Activated T-helper 17 cell treated with anti-CD3 and anti-CD28 coated beads, Interleukin-2, amount 50 U/mL, for 72 hours (primary cell): Measurements from ENCODE around the gene NCK2. TPM values are rescaled to one million over a fixed set of nuclear protein-coding genes. Genes with fewer than 3 reads are reported as not detected.

ENCODE experiments used
- ATAC-seq: fragments of 150-1000 bp; cut with Tn5 transposase; replicated peaks from 2 replicates; pipeline ENCODE4 v1.10.0; 2021; ENCODE audit warnings: mild to moderate bottlenecking, moderate library complexity
- H3K27ac Mint-ChIP-seq: one replicate; pipeline ENCODE4 v1.8.0; 2022; ENCODE audit warnings: mixed read lengths
- H3K27me3 Mint-ChIP-seq: one replicate; pipeline ENCODE4 v1.8.0; 2022; ENCODE audit warnings: mixed read lengths
- H3K36me3 Mint-ChIP-seq: one replicate; pipeline ENCODE4 v1.8.0; 2022; ENCODE audit warnings: low read depth, mild to moderate bottlenecking, mixed read lengths
- H3K4me1 Mint-ChIP-seq: one replicate; pipeline ENCODE4 v1.8.0; 2022; ENCODE audit warnings: mixed read lengths
- H3K4me3 Mint-ChIP-seq: one replicate; pipeline ENCODE4 v1.8.0; 2022; ENCODE audit warnings: mild to moderate bottlenecking, mixed read lengths
- H3K9me3 Mint-ChIP-seq: one replicate; pipeline ENCODE4 v1.8.0; 2022; ENCODE audit warnings: mixed read lengths
- total RNA-seq, 2 donors: library from RNA; stranded (reverse); gene quantifications; one replicate each; pipeline ENCODE4 v1.2.3, GENCODE V29; 2022

Gene NCK2
- total RNA-seq, 2 donors from 2014 or later: 75.4 to 85.4 TPM

DNA sequence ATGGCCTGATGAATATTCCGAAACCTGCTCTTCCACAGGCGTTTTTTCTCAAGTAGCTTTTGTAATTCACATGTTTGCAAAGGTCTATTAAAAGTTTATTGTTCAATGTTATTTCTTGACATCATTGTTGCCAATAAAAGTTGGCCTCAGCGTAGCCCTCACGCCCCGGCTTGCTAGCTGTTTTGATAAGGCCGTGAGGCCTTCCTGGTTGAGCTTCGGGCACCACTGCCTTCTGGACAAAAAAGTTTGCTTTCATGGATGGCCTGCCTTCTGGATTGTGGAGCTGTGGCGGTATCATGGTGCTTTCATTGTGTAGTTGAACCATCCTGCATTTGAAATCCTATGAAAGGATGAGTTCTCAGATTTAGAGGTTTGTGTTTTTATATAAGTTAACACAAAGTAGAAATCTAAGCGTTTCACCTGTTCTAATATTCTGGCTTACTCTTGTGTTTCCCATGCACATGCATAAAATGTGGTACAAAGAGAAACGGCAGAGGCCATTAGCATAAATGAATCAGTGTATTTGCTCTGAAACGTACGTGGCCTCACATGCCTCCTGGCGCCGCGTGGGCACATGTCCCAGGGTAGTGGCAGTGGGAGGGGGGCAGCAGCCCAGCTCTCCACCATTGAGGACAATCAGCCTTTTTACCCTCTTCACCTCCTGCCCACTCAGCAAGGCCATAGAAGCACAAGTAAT, 134.5 kb downstream of the NCK2 start:
- peak; percentile 43 for ATAC-seq
- Mint-ChIP-seq H3K4me1 (peaks cover 69% of the 10 kb centered on the region), H3K27me3 (no peaks in the 10 kb centered on the region), H3K9me3 (no peaks in the 10 kb centered on the region), H3K4me3 (peak overlapping the region; percentile 34), H3K27ac (peak overlapping the region; percentile 76), H3K36me3 (peaks cover 97% of the 10 kb centered on the region)

DNA sequence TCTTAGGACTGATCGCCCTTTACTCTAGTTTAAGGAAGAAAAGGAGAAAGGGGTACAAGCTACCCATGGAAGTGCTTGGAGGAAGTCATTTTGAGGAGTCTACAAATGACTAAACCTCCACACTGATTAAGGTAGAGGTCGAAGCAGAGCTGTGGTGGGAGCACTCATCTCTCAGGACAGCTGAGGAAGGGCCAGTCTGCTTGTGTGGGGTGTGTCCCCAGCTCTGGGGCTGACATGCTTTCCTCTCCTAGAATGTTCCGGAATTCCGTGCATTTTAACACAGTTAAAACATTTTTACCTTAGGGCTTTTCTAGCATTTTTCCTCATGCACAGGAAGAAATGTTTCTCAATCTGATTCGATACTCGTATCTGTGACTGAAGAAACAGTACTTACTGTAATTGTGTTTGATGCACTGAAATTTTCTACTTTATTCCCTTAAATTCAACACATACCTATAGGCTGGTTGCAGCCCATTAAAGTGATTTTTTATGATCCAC, 135.1 kb downstream of the NCK2 start:
- no peaks in the 10 kb centered on the region for H3K27me3 Mint-ChIP-seq

DNA sequence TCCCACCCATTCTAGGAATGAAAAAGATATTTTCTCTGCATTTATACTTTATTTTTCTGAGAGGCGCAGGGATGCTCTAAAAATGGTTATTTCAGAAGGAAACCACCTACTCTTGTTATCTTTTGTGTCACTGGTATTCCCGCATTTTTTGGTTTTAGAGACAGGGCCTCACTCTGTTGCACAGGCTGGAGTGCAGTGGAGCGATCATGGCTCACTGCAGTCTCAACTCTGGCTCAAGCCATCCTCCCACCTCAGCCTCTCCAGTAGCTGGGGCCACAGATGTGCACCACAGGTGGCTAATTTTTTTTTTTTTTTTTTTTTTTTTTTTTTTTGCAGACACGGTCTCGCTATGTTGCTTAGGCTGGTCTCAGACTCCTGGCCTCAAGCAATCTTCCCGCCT, 135.9 kb downstream of the NCK2 start:
- peak; percentile 7 for ATAC-seq
- Mint-ChIP-seq H3K9me3 (no peaks in the 10 kb centered on the region), H3K27ac (peak overlapping the region; percentile 76), H3K4me3 (peak overlapping the region; percentile 23), H3K27me3 (no peaks in the 10 kb centered on the region), H3K36me3 (peaks cover 97% of the 10 kb centered on the region), H3K4me1 (peaks cover 72% of the 10 kb centered on the region)

More for the DNA sequence above, 135.1 kb downstream of the NCK2 start:
- Mint-ChIP-seq H3K9me3 (no peaks in the 10 kb centered on the region), H3K4me3 (peak overlapping the region; percentile 34), H3K36me3 (peaks cover 99% of the 10 kb centered on the region), H3K4me1 (peaks cover 75% of the 10 kb centered on the region), H3K27ac (peak overlapping the region; percentile 76)
- peak; percentile 79 for ATAC-seq

DNA sequence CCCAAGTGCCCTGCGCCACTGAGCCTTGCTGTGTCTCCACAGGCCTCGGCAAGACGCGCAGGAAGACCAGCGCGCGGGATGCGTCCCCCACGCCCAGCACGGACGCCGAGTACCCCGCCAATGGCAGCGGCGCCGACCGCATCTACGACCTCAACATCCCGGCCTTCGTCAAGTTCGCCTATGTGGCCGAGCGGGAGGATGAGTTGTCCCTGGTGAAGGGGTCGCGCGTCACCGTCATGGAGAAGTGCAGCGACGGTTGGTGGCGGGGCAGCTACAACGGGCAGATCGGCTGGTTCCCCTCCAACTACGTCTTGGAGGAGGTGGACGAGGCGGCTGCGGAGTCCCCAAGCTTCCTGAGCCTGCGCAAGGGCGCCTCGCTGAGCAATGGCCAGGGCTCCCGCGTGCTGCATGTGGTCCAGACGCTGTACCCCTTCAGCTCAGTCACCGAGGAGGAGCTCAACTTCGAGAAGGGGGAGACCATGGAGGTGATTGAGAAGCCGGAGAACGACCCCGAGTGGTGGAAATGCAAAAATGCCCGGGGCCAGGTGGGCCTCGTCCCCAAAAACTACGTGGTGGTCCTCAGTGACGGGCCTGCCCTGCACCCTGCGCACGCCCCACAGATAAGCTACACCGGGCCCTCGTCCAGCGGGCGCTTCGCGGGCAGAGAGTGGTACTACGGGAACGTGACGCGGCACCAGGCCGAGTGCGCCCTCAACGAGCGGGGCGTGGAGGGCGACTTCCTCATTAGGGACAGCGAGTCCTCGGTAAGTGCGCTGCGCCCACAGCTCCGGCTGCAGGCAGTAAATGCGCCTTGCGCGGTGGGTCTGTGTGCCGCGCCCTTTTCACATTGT, 136.8 kb downstream of the NCK2 start:
- Mint-ChIP-seq H3K4me1 (peaks cover 73% of the 10 kb centered on the region), H3K4me3 (no peak overlapping the region), H3K9me3 (no peaks in the 10 kb centered on the region), H3K27me3 (no peaks in the 10 kb centered on the region), H3K36me3 (peaks cover 97% of the 10 kb centered on the region), H3K27ac (peak overlapping the region; percentile 76)
- no peak for ATAC-seq

DNA sequence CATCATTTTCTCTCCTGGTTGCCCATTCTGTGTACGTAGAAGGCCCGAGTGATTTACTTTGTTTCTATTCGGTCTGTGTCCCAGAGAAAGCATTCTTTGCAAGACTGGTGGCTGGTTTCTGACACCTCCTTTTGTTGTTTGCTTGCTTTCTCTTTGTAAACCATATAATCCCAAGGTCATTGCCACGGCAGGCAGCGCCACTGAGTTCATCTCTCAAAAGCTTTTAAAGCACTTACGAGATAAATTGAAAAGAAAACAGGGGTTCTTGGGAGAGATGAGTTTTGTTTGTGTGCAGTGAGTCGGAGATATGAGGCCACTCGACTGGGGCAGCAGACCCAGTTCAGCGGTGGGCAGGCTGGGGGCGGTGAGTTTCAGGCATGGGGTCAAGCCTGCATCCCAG, 137.6 kb downstream of the NCK2 start:
- ATAC-seq: no peak
- Mint-ChIP-seq H3K27me3 (no peaks in the 10 kb centered on the region), H3K9me3 (no peaks in the 10 kb centered on the region), H3K4me1 (peaks cover 73% of the 10 kb centered on the region), H3K27ac (peak overlapping the region; percentile 22), H3K4me3 (no peak overlapping the region), H3K36me3 (peaks cover 97% of the 10 kb centered on the region)

DNA sequence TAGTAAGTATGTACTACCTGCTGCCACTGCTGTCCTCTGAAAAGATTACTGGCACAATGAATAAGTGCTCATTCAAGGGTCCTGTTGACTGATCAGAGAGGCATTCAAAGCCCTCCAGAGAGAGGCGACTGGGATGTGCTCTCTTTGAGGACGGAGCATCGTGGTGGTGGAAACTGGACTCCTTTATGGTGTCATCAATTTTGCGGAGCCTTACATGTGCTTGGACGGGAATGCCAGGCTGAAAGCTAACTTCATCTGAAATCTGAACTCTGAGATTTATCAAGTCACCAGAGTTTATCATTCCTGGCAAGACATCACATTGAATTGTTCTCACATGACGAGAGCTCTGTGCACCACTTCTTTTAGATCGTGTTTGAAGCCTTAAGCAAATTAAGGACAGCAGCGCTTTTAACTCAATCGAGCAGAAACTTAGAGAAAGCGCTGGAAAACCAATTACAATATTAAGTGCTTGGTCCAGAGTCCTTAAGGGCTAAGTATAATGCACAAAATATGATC, 138.3 kb downstream of the NCK2 start:
- H3K27ac Mint-ChIP-seq: peak overlapping the region; percentile 22

DNA sequence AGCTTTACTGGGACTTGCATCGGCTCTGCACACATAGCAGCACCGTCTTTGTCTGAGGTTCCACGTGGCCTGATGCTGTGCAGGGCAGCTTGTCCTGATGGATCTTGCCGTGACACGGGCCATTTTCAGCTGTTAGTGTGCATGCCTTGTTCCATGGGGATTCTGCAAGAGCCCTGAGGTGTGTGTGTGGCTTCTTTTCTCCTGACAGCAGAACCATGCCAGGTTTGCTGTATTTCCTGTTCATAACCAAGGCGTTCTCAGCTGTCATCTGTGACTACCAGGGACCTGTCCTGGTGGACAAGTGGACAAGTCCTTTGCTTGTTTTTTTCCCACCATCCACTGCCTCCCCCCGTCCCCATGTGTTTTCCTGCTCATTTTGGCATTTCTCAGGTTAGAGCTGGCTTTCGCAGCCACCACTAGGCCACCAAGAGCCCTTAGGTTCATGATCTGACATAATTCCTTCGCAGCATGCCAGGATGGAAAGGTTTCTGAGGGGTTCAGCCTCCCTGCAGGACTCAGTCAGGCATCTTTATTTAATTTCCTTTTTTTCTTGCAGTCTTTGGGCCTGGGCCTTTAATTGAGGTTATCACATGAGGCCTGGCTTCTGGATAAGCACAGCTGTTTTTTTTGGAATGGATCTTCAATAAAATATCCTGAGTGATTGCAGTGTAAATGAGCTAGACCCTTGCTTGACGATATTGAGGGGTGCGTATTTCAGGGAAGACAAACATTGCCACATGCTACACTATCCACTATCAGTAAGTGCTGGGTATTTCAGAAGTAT, 139.4 kb downstream of the NCK2 start:
- ATAC-seq: no peak
- H3K4me3 Mint-ChIP-seq: peak overlapping the region; percentile 4
- H3K27ac Mint-ChIP-seq: peak overlapping the region; percentile 60
- peaks cover 3% of the 10 kb centered on the region for H3K9me3 Mint-ChIP-seq
- peaks cover 73% of the 10 kb centered on the region for H3K4me1 Mint-ChIP-seq
- H3K27me3 Mint-ChIP-seq: no peaks in the 10 kb centered on the region
- H3K36me3 Mint-ChIP-seq: peaks cover 97% of the 10 kb centered on the region

More for the DNA sequence above, 138.3 kb downstream of the NCK2 start:
- Mint-ChIP-seq H3K4me3 (peak overlapping the region; percentile 3), H3K9me3 (no peaks in the 10 kb centered on the region), H3K27me3 (no peaks in the 10 kb centered on the region), H3K36me3 (peaks cover 97% of the 10 kb centered on the region), H3K4me1 (peaks cover 73% of the 10 kb centered on the region)
- no peak for ATAC-seq

DNA sequence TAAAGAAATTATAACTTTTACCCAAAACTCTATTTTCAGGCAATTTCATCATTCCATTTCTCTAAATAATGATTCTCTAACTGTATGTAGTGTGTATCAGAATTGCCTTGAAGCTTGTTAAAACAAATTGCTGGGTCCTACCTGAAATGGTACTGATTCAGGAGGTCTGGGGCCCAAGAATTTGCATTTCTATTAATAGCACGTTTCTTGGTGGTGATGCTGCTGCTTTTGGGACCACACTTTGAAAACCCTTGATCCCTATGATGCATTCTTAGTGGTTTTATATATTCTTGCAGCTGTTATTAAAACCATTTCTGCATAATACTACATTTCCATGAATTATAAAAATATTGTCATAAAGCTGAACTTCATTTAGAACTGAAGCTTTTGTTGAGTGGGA, 140.7 kb downstream of the NCK2 start:
- ATAC-seq: no peak
- peak overlapping the region; percentile 49 for H3K4me3 Mint-ChIP-seq
- H3K36me3 Mint-ChIP-seq: peaks cover 97% of the 10 kb centered on the region
- no peaks in the 10 kb centered on the region for H3K27me3 Mint-ChIP-seq
- H3K9me3 Mint-ChIP-seq: peaks cover 3% of the 10 kb centered on the region
- H3K4me1 Mint-ChIP-seq: peaks cover 67% of the 10 kb centered on the region
- H3K27ac Mint-ChIP-seq: peak overlapping the region; percentile 34

DNA sequence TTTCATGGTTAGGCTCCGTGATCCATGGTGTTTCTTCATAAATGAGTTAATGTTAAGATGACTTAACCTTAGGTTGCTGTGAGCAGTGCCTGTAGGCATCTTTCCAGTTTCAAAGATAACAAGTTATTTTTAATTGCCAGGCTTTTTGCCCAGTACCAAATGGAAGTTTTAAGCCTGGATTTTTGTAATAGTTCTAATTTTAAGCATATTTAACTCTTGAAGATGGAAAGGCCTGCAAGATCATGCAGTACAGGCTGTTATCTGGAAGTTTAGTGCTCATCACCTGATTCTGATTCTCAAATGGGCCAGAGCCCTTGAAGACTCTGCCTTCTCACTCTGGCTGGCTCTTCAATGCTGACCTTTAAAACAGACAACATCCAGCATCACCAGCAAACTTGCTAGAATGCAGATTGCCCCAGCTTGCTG, 141.3 kb downstream of the NCK2 start:
- Mint-ChIP-seq H3K9me3 (peaks cover 3% of the 10 kb centered on the region), H3K4me1 (peaks cover 72% of the 10 kb centered on the region), H3K4me3 (peak overlapping the region; percentile 49), H3K27me3 (no peaks in the 10 kb centered on the region), H3K36me3 (peaks cover 97% of the 10 kb centered on the region), H3K27ac (peak overlapping the region; percentile 83)
- no peak for ATAC-seq

DNA sequence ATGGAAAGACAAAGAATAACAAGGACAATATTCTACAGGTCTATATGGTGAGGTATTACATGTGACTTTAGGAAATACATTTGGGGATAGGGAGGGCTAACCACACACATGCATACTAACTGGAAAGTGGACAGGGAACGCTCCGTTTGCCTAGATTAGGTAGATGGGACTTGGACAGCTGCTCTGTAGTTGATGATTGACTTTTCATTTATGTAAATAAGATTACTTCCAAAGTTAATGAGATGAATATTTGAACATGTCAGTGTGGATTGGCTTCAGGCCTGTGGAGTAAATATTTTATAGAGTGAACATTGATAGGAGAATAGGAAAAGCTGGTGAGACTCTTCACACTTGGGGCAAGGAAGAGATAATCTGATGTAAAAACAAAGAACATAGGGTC, 142.0 kb downstream of the NCK2 start:
- Mint-ChIP-seq H3K36me3 (peaks cover 97% of the 10 kb centered on the region), H3K27me3 (no peaks in the 10 kb centered on the region), H3K27ac (peak overlapping the region; percentile 83), H3K4me3 (peak overlapping the region; percentile 49), H3K4me1 (peaks cover 76% of the 10 kb centered on the region), H3K9me3 (peaks cover 3% of the 10 kb centered on the region)
- ATAC-seq: no peak

DNA sequence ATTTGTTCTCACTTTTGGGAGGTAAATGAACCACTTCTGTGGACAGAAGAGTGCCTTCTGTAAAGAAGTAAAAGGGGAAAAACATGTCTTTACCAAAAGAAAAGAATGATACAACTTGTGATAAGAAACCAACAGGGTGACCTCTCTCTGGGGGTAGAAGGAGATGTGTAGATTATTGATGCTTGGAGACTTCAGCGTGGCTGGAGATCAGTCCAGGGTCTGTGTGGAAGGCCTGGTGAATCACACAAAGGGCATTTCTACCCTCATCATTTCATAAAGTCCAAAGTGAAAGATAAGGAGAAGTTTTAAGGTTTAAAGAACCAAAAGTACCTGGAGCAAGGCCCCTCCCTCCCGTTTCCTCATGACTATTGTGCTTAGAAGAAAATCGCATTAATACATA, 142.5 kb downstream of the NCK2 start:
- H3K4me1 Mint-ChIP-seq: peaks cover 73% of the 10 kb centered on the region
- peak overlapping the region; percentile 83 for H3K27ac Mint-ChIP-seq
- H3K27me3 Mint-ChIP-seq: no peaks in the 10 kb centered on the region
- ATAC-seq: peak; percentile 63
- peaks cover 3% of the 10 kb centered on the region for H3K9me3 Mint-ChIP-seq
- peak overlapping the region; percentile 49 for H3K4me3 Mint-ChIP-seq
- peaks cover 97% of the 10 kb centered on the region for H3K36me3 Mint-ChIP-seq

DNA sequence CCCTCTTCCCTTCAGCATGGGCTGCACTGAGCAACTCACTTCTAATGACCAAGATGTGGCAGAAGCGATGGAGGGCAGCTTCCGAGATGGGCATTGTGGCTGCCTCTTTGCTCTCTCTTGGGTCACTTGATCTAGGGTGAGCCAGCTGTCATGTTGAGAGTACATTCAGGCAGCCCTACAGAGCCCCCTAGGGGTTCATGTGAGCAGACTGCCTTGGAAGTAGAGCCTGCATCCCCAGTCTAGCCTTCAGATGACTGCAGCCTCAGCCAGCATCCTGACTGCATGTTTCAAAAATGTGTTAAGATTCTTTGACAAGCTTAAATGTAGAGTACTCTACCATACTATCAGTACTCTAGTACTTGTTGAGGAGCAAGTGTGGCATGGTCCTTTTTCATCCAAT, 143.9 kb downstream of the NCK2 start:
- Mint-ChIP-seq H3K27me3 (no peaks in the 10 kb centered on the region), H3K36me3 (peaks cover 97% of the 10 kb centered on the region), H3K27ac (peak overlapping the region; percentile 42), H3K4me3 (peak overlapping the region; percentile 1), H3K9me3 (peaks cover 3% of the 10 kb centered on the region), H3K4me1 (peaks cover 60% of the 10 kb centered on the region)
- peak; percentile 88 for ATAC-seq

DNA sequence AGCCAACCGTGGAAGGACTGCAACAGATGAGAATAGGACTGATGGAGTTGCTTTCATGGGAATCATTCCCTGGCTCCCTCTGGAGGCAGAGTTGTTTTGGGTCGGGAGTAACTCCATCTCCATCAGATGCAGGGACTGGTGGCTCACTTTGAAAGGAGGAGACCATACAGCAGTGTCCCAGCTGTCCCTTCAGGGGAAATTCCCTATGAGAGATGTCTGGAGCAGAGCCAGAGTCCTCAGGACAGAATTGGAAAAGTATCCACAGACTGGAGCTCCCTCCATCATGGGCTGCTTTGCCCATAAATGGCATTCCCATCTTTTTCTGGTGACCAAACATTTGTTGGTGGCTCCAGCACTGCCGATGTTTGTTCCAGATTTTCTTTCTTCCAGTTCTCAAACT, 144.3 kb downstream of the NCK2 start:
- H3K36me3 Mint-ChIP-seq: peaks cover 97% of the 10 kb centered on the region
- H3K27ac Mint-ChIP-seq: peak overlapping the region; percentile 42
- peaks cover 3% of the 10 kb centered on the region for H3K9me3 Mint-ChIP-seq
- H3K4me3 Mint-ChIP-seq: no peak overlapping the region
- H3K27me3 Mint-ChIP-seq: no peaks in the 10 kb centered on the region
- no peak for ATAC-seq
- peaks cover 56% of the 10 kb centered on the region for H3K4me1 Mint-ChIP-seq

DNA sequence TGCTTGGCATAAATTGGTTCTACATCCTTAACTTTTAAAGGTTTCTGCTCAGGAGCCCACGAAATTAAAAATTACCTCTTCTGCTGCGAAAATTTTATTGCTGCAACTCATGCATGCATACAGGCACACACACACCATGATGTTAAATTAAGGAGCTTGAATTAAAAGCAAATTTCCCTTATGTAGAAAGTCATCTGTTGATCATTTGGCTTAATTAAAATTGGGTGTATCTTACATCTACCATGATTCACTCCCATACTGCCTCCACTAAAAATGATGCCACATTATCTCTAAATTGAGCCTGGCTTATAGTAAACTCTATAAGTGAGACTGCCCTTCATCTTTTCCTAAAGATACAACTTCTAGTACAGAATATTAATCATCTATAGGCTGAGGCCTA, 145.4 kb downstream of the NCK2 start:
- Mint-ChIP-seq H3K9me3 (peaks cover 3% of the 10 kb centered on the region), H3K36me3 (peaks cover 98% of the 10 kb centered on the region), H3K4me3 (no peak overlapping the region), H3K27me3 (no peaks in the 10 kb centered on the region), H3K27ac (peak overlapping the region; percentile 57), H3K4me1 (peaks cover 56% of the 10 kb centered on the region)
- ATAC-seq: no peak
